Measurements from ENCODE around the gene SYCE1L.

Gene SYCE1L

DNA sequence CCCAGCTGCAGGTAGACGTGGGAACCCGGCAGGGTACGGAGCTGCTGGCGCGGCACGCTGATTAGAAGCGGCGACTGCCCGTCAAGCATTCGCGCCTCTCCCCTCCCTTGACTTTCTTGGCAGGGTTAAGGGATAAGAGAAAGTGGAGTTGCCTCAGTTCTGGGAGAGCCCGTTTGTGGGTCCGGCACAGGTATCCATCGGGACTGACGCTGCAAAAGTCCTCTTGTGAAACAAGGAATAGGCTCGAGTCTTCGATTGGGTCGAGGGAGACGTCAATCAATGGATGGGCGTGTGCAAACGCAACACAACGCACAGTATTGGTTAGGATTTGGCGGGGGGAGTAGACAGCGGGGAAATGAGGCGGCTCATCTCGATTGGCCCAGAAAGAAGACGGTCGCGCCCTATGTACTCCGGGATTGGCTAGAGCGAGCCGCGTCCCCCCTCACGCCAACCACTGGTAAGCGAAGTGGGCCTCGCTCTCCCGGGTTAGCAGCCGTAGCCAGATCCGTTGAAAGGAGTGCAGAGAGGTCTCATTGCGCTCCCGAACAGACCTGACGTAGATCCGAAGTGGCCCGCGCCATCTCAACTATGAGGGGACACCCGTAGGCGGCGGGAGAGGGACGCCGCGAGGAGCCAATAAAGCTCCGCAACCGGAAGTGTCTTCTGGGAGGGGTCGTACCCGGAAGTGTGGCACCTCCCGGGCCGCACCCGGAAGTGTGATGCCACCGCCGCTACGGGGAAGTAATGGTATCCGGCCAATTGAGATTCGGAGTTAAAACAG, 8.5 kb upstream of the SYCE1L start, which contains the start of gene MON1B:
Gene MON1B, plus strand, starts transcription at position 713 of the 781 bp plus-strand sequence. CDS start 296 bp downstream, outside the sequence.
- no peaks in the 10 kb centered on the region for H3K9me3 Mint-ChIP-seq (ENCODE audit: low read depth)
- H3K4me3 Mint-ChIP-seq: peak within 1 kb of the TSS; percentile 96
- peaks cover 19% of the 10 kb centered on the region for H3K36me3 Mint-ChIP-seq
- peak within 1 kb of the TSS; percentile 99 for H3K27ac Mint-ChIP-seq
- H3K27me3 Mint-ChIP-seq: peaks cover 2% of the 10 kb centered on the region
- H3K4me1 Mint-ChIP-seq (ENCODE audit: low read depth): peaks cover 42% of the 10 kb centered on the region

DNA sequence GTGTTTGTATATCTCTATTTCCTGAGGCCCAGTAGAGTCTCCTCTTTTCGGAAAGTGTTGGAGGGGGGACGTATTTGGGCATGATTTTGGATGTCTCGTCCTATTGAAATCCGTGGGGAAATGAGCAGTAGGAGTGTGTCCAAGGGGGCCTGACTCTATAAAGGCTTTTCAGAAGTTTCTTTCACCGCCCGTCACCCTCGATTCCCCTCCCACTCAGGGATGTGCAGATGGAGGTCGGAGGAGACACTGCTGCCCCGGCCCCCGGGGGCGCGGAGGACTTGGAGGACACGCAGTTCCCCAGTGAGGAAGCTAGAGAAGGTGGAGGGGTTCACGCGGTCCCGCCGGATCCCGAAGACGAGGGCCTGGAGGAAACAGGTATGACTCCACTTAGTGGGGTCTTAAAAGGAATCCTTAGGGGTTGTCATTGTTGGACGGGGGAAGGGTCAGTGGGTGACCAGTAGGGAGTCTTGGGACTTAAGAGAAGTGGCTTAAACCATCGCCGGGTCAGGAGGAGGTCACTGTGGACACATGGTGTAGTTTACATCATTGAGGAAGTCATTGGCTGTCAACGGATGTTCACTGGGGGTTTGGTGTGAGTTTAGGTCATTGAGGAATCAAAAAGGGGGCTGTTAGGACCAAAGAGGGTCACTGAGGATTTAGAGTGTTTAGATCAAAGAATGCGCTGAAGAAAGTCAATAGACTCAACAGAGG, 7.8 kb upstream of the SYCE1L start:
- Mint-ChIP-seq H3K4me1 (ENCODE audit: low read depth) (peaks cover 44% of the 10 kb centered on the region), H3K9me3 (ENCODE audit: low read depth) (no peaks in the 10 kb centered on the region), H3K27ac (peak overlapping the region; percentile 99), H3K36me3 (peaks cover 19% of the 10 kb centered on the region), H3K27me3 (no peaks in the 10 kb centered on the region), H3K4me3 (peak overlapping the region; percentile 96)

DNA sequence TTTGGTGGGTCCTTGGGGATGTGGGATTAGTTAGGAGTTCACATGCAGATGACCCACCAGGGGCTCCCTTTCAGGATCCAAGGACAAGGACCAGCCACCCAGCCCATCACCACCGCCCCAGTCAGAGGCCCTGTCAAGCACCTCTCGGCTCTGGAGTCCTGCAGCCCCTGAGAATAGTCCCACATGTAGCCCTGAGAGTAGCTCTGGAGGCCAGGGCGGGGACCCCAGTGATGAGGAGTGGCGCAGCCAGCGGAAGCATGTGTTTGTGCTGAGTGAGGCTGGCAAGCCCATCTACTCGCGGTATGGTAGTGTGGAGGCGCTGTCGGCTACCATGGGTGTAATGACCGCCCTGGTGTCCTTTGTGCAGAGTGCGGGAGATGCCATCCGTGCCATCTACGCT, 5.8 kb upstream of the SYCE1L start:
- peak overlapping the region; percentile 47 for H3K4me3 Mint-ChIP-seq
- no peaks in the 10 kb centered on the region for H3K27me3 Mint-ChIP-seq
- peak overlapping the region; percentile 99 for H3K27ac Mint-ChIP-seq
- no peaks in the 10 kb centered on the region for H3K9me3 Mint-ChIP-seq (ENCODE audit: low read depth)
- H3K4me1 Mint-ChIP-seq (ENCODE audit: low read depth): peaks cover 44% of the 10 kb centered on the region
- peaks cover 19% of the 10 kb centered on the region for H3K36me3 Mint-ChIP-seq

DNA sequence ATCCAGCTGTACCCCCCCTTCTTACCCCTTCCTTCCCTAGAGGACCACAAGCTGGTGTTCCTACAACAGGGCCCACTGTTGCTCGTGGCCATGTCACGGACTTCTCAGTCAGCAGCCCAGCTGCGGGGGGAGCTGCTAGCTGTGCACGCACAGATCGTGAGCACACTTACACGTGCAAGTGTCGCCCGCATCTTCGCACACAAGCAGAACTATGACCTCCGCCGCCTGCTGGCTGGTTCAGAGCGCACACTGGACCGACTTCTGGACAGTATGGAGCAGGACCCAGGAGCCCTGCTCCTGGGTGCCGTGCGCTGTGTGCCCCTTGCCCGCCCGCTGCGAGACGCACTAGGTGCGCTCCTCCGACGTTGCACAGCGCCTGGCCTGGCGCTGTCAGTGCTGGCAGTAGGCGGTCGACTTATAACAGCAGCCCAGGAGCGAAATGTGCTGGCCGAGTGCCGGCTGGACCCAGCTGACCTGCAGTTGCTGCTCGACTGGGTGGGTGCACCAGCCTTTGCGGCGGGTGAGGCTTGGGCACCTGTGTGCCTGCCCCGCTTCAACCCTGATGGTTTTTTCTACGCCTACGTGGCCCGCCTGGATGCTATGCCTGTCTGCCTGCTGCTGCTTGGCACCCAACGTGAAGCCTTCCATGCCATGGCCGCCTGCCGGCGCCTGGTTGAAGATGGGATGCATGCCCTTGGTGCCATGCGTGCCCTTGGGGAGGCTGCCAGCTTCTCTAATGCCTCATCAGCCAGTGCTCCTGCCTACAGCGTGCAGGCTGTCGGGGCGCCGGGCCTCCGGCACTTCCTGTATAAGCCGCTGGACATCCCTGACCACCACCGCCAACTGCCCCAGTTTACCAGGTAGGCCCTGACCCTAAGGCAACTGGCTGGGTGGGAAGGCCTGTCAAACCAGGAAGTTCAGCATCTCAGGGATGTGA, 4.6 kb upstream of the SYCE1L start:
- Mint-ChIP-seq H3K4me3 (no peak overlapping the region), H3K36me3 (peaks cover 21% of the 10 kb centered on the region), H3K9me3 (ENCODE audit: low read depth) (no peaks in the 10 kb centered on the region), H3K27me3 (no peaks in the 10 kb centered on the region), H3K27ac (no peak overlapping the region), H3K4me1 (ENCODE audit: low read depth) (peaks cover 36% of the 10 kb centered on the region)

DNA sequence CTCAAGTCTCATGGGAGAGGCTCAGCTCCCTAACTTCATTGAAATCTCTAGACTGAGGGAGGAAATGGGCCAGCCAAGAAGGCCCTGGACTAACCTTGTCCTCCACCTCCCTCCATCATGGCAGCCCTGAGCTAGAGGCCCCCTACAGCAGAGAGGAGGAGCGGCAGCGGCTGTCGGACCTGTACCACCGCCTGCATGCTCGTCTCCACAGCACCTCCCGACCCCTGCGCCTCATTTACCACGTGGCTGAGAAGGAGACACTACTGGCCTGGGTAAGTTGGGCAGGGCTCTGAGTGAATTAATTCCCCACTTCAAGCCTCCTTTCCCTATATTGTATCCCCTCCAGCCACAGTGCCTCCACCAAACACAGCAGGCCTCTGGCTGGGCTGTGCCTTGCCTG, 3.8 kb upstream of the SYCE1L start:
- no peak overlapping the region for H3K27ac Mint-ChIP-seq
- H3K9me3 Mint-ChIP-seq (ENCODE audit: low read depth): no peaks in the 10 kb centered on the region
- H3K36me3 Mint-ChIP-seq: peaks cover 21% of the 10 kb centered on the region
- no peak overlapping the region for H3K4me3 Mint-ChIP-seq
- H3K27me3 Mint-ChIP-seq: no peaks in the 10 kb centered on the region
- H3K4me1 Mint-ChIP-seq (ENCODE audit: low read depth): peaks cover 36% of the 10 kb centered on the region

DNA sequence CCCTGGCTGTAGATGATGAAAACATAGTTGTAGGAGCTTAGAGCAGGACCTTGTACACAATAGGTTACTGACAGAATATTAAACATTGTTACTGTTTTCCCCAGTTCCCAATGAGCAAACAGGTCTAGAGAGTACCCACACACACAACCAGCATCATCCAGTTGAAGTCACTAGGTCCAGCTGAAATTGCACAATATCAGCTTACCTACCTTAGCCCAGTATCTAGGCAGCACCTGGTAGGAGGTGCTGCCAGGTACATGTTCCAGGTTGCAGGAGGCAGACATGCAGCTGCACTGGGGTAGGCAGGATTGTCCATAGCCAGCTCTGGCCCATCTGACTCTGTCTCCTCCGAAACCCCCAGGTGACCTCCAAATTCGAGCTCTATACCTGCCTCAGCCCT, 1.5 kb upstream of the SYCE1L start:
- Mint-ChIP-seq H3K4me1 (ENCODE audit: low read depth) (peaks cover 18% of the 10 kb centered on the region), H3K4me3 (no peak overlapping the region), H3K27ac (peak overlapping the region; percentile 11), H3K9me3 (ENCODE audit: low read depth) (no peaks in the 10 kb centered on the region), H3K36me3 (peaks cover 9% of the 10 kb centered on the region), H3K27me3 (no peaks in the 10 kb centered on the region)

DNA sequence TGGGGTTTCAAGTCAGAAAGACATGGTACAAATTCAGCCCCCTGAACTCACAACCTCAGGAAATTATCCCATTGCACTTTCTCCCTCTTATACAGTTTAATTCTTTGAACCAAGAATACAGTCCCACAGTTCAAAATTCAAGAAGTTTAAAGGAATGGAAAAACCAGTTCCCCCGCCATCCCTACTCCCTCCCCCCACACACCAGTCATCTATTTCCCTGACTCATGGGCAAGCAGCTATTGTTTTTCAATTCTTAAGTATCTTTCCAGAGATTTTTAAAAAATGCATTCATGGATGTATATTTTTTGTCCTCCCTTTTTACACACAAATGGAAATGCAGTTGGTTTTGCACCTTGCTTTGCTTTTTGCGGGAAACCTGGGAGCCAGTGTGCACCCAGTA, 7.3 kb downstream of the SYCE1L start:
- no peaks in the 10 kb centered on the region for H3K9me3 Mint-ChIP-seq (ENCODE audit: low read depth)
- no peak overlapping the region for H3K4me3 Mint-ChIP-seq
- H3K36me3 Mint-ChIP-seq: no peaks in the 10 kb centered on the region
- peaks cover 3% of the 10 kb centered on the region for H3K4me1 Mint-ChIP-seq (ENCODE audit: low read depth)
- H3K27ac Mint-ChIP-seq: no peak overlapping the region
- no peaks in the 10 kb centered on the region for H3K27me3 Mint-ChIP-seq

DNA sequence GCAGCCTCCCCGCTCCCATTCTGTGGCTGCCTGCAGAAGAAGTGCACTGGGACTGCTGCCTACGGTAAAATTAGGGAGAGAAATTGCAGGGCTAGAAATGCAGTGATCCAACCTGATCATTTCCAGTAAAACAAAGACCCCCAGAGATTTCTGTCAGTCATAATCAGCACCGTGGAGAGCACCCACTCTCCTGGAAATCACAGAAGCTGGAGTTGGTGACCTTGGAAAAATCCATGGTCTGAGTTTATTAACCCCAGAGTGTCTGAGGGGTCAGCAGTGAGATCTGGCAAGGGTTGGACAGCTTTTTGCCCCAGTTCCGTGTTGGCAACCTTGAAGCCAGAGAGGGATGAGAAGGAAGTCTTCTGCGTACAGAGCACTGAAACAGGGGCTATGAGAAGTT, 7.8 kb downstream of the SYCE1L start:
- Mint-ChIP-seq H3K27me3 (no peaks in the 10 kb centered on the region), H3K27ac (no peak overlapping the region), H3K36me3 (no peaks in the 10 kb centered on the region)

DNA sequence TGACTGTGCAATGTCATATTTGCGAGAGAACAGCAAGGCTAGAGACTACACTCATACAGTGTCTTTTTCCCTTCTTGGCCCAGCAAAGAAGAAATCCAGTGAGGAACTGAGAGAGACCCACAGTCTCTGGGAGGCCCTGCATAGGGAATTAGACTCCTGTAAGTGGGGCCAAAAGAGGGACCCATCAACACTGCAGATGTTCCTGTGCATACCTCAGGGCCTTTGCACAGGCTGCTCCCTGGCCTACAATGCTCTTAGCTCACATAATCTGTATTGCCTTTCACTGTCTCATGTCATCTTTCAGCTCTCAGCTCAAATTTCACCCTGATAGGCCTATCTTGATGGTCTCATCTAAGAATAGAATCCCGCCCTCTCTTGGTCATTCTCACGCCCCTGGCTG, 9.2 kb downstream of the SYCE1L start:
- Mint-ChIP-seq H3K27ac (no peak overlapping the region), H3K4me3 (no peak overlapping the region), H3K36me3 (no peaks in the 10 kb centered on the region), H3K9me3 (ENCODE audit: low read depth) (no peaks in the 10 kb centered on the region), H3K4me1 (ENCODE audit: low read depth) (peaks cover 11% of the 10 kb centered on the region), H3K27me3 (no peaks in the 10 kb centered on the region)

More for the DNA sequence above, 7.8 kb downstream of the SYCE1L start:
- no peak overlapping the region for H3K4me3 Mint-ChIP-seq
- H3K4me1 Mint-ChIP-seq (ENCODE audit: low read depth): peaks cover 7% of the 10 kb centered on the region
- H3K9me3 Mint-ChIP-seq (ENCODE audit: low read depth): no peaks in the 10 kb centered on the region

DNA sequence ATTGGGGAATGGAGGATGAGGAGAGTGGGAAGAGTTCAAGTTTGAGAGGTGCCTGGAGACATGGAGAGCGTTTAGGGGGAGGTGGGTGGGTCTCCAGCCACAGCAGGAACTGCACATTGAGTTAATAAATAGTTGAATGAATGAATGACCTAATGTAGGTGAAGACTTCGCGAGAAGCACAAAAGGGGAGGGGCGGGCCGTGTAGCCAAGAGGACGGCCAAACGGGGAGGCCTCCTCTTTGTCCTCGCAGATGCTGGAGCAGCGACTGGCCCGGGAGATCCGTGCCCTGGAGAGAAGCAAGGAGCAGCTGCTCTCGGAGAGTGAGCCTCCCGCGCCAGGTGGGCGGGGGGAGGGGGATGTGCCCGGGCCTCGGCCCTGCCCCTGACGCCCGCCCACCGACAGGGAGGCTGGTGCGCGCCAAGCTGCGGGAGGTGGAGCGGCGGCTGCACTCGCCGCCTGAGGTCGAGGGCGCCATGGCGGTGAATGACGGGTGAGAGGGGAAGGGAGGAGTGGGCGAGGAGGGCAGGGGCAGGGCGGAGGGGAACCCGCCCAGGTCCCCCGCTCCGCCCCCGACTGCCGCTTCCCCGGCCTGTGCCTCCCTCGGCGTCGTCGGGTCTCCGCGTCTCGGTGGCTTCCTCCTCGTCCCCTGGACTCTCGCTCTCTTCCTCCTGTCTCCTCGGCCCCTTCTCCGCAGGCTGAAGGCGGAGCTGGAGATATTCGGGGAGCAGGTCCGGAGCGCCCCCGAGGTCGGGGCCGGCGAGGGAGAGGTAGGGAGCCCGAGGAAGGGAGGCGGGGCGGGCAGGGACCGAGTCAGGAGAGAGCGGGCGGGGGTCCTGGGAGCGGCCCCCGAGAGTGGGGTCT, 12.9 kb downstream of the SYCE1L start:
- H3K27ac Mint-ChIP-seq: peak overlapping the region; percentile 7
- no peaks in the 10 kb centered on the region for H3K27me3 Mint-ChIP-seq
- H3K4me1 Mint-ChIP-seq (ENCODE audit: low read depth): peaks cover 16% of the 10 kb centered on the region

DNA sequence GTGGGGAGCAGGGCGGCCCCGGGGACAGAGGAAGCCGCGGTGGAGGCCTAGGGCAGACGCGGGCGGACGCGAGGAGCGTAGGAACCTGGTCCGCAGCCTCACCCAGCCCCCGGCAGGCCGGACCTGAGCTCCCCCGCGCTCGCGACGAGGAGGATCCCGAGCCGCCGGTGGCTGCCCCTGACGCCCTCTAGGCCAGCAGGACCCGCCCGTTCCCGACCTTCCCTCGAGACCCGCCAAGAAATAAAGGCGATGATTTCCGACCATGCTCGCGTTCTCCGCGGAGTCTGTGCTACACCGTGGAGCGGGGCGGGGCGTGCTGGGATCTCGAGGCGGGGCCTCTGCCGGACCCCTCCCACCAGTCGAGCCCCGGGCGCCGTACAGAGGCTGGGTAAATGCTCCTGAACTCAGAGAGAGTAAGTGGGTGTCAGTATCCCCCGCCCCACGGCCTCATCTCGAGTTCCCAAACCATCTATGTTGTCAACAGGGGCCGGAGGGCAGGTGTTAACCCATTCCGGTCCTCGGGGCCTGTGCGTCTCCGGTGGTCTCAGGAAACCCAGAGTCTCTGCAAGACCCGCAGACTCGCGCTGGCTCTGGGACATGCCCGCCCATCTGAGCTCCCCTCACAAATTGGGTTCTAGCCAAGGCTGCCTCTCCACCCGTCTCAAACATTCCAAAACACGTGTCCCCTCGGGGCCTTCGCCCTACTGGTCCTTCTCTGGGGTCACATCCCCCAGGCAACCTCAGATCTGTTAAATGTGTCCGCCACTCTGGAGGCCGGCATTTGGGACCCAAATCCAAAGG, 13.7 kb downstream of the SYCE1L start:
- Mint-ChIP-seq H3K4me3 (peak overlapping the region; percentile 86), H3K27ac (no peak overlapping the region), H3K27me3 (no peaks in the 10 kb centered on the region), H3K9me3 (ENCODE audit: low read depth) (no peaks in the 10 kb centered on the region), H3K4me1 (ENCODE audit: low read depth) (peaks cover 16% of the 10 kb centered on the region), H3K36me3 (no peaks in the 10 kb centered on the region)

More for the DNA sequence above, 12.9 kb downstream of the SYCE1L start:
- Mint-ChIP-seq H3K4me3 (peak overlapping the region; percentile 86), H3K9me3 (ENCODE audit: low read depth) (no peaks in the 10 kb centered on the region), H3K36me3 (no peaks in the 10 kb centered on the region)

DNA sequence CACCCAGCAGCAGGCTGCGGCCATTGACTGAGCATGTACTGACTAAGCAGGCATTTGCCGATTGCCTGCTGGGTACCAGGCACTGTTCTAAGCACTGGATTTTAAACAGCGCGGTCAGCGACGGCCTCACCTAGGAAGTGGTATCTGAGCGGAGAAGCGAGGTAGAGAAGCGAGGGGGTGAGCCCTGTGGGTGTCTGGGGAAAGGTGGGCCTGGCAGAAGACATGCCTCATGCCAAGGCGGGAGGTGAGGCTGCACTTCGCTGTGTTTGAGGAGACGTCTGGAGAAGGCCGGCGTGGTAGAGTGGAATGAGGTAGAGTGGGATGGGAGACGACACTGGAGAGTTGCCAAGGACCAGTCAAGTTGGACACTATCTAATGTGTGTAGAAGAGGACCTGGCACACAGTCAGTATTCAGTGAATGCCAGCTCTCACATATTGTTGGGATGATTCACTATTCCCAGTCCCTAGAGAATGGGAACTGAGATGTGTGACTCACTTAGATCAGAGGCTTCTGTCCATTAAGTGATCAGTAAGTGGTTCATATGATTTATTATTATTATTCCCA, 14.4 kb downstream of the SYCE1L start:
- Mint-ChIP-seq H3K4me1 (ENCODE audit: low read depth) (peaks cover 16% of the 10 kb centered on the region), H3K36me3 (no peaks in the 10 kb centered on the region), H3K9me3 (ENCODE audit: low read depth) (no peaks in the 10 kb centered on the region), H3K4me3 (peak overlapping the region; percentile 77), H3K27me3 (no peaks in the 10 kb centered on the region), H3K27ac (no peak overlapping the region)

DNA sequence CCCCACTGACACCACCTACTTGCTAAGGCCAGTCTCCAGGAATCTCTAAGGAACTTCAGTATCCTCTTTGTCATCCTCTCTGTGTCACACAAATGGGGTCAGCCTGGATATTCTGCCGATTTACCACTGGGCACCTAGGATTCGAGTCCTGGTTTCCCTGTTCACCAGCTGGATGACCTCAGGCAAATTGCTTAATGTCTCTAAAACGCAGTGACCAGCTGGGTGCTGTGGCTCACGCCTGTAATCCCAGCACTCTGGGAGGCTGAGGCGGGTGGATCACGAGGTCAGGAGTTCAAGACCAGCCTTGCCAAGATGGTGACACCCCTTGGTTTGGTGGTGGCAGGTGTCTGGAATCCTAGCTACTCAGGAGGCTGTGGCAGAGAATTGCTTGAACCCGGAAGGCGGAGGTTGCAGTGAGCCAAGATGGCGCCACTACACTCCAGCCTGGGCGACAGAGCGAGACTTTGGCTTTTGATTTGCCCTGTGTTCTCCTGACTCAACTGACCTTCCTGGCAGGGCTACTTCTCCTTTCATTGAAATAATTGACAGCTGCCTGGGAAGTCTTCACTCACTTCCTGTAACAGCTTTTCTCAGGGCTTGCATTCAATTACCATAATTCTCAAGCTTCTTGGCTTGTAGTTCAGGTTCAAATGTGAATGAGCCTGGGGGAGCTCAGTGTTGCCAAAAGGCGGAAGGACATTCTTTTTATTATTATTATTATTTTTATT, 15.4 kb downstream of the SYCE1L start:
- H3K9me3 Mint-ChIP-seq (ENCODE audit: low read depth): no peaks in the 10 kb centered on the region
- no peak overlapping the region for H3K27ac Mint-ChIP-seq
- no peaks in the 10 kb centered on the region for H3K36me3 Mint-ChIP-seq
- H3K4me1 Mint-ChIP-seq (ENCODE audit: low read depth): peaks cover 16% of the 10 kb centered on the region
- peak overlapping the region; percentile 77 for H3K4me3 Mint-ChIP-seq
- no peaks in the 10 kb centered on the region for H3K27me3 Mint-ChIP-seq

Data from activated naive CD8-positive, alpha-beta T cell (primary cell).